K562 (cell line): Measurements from ENCODE around the gene ZNHIT1. TPM values are rescaled to one million over a fixed set of nuclear protein-coding genes. Genes with fewer than 3 reads are reported as not detected.

ENCODE experiments used
- HNRNPLL ChIP-seq: fragments of 200-400 bp; formaldehyde crosslinking; IDR thresholded peaks from 2 replicates; pipeline ENCODE4 v1.6.1; 2017; ENCODE audit warnings: low read length, low read depth, mild to moderate bottlenecking; ENCODE audit not compliant: poor library complexity, severe bottlenecking
- NRF1 ChIP-seq, 2 experiments: fragments of 450-650 bp; IDR thresholded peaks in 1 of 2; conservative IDR thresholded peaks in 1 of 2; 2 replicates each; pipeline ENCODE4 v1.6.1; 2014; ENCODE audit warnings: mild to moderate bottlenecking in 2 of 2
- PTBP1 ChIP-seq: fragments of 200-400 bp; formaldehyde crosslinking; IDR thresholded peaks from 2 replicates; pipeline ENCODE4 v1.6.1; 2017; ENCODE audit warnings: low read depth, low read length
- PYGO2 ChIP-seq: fragments of 450-650 bp; IDR thresholded peaks from 2 replicates; pipeline ENCODE4 v1.6.1; 2016; ENCODE audit warnings: mild to moderate bottlenecking, missing genetic modification characterization, moderate library complexity, missing compliant biosample characterization
- RAD51 ChIP-seq: fragments of 450-650 bp; IDR thresholded peaks from 2 replicates; pipeline ENCODE4 v1.7.1; 2016; ENCODE audit warnings: low read depth, mild to moderate bottlenecking, borderline replicate concordance
- SIRT6 ChIP-seq: IDR thresholded peaks from one replicate; pipeline ENCODE4 v1.6.1; 2012; ENCODE audit warnings: low read depth, mild to moderate bottlenecking, control low read depth, inconsistent platforms, low read length, moderate library complexity
- SMAD2 ChIP-seq: fragments of 150-350 bp; IDR thresholded peaks from 2 replicates; pipeline ENCODE4 v1.6.1; 2014; ENCODE audit warnings: low read depth, mild to moderate bottlenecking, low read length
- TAF7 ChIP-seq: fragments of 450-650 bp; IDR thresholded peaks from 2 replicates; pipeline ENCODE4 v1.6.1; 2016; ENCODE audit warnings: missing genetic modification characterization, missing compliant biosample characterization
- ZBTB7A ChIP-seq: IDR thresholded peaks from 2 replicates; pipeline ENCODE4 v1.6.1; 2011; ENCODE audit warnings: low read depth, mild to moderate bottlenecking, low read length, moderate library complexity, borderline replicate concordance; ENCODE audit not compliant: control insufficient read depth
- ZNF316 ChIP-seq: fragments of 450-650 bp; IDR thresholded peaks from 2 replicates; pipeline ENCODE4 v1.6.1; 2016
- polyA plus RNA-seq, 8 experiments: library from polyadenylated mRNA; depleted of rRNA in 4 of 8; stranded (reverse) in 5 of 8; unstranded in 3 of 8; fragments of >200 nt; fragmentation: Nextera tagmentation in 2 of 8; fragmentation: Illumina TruSeq in 1 of 8; extraction: Ambion mirVana in 2 of 8; extraction: Trizol in 1 of 8; gene quantifications; 2 replicates each; pipeline versions ENCODE4 v1.2.1 to v1.2.3, GENCODE V29; 2011 to 2014; ENCODE audit warnings: inconsistent platforms in 1 of 8, missing spikeins in 1 of 8
- total RNA-seq, 7 experiments: library from RNA; depleted of rRNA in 6 of 7; stranded (reverse); fragments of >200 nt in 6 of 7; fragmentation: Illumina TruSeq in 2 of 7; extraction: Trizol in 2 of 7; gene quantifications; 2 replicates each; pipeline versions ENCODE4 v1.2.1 to v1.2.3, GENCODE V29; 2011 to 2021; ENCODE audit warnings: low replicate concordance in 1 of 7
- TF ChIP-seq, protein P1 (sequence below): fragments of 450-650 bp; formaldehyde crosslinking; conservative IDR thresholded peaks from 2 replicates; pipeline ENCODE4 v1.4.0; 2022; ENCODE audit warnings: mild to moderate bottlenecking, missing genetic modification characterization
- TF ChIP-seq, protein P2 (sequence below): fragments of 250-450 bp; sonication (Bioruptor Pico); IDR thresholded peaks from 2 replicates; pipeline ENCODE4 v1.8.0; 2022; ENCODE audit warnings: moderate library complexity, mild to moderate bottlenecking, inconsistent platforms

Gene ZNHIT1
- total and polyA plus RNA-seq, 9 of the 15 experiments (the other 6 are each of a cell fraction or from before 2014, with no cell fraction given), result 6.4 to 162 (median 70.1) TPM

DNA sequence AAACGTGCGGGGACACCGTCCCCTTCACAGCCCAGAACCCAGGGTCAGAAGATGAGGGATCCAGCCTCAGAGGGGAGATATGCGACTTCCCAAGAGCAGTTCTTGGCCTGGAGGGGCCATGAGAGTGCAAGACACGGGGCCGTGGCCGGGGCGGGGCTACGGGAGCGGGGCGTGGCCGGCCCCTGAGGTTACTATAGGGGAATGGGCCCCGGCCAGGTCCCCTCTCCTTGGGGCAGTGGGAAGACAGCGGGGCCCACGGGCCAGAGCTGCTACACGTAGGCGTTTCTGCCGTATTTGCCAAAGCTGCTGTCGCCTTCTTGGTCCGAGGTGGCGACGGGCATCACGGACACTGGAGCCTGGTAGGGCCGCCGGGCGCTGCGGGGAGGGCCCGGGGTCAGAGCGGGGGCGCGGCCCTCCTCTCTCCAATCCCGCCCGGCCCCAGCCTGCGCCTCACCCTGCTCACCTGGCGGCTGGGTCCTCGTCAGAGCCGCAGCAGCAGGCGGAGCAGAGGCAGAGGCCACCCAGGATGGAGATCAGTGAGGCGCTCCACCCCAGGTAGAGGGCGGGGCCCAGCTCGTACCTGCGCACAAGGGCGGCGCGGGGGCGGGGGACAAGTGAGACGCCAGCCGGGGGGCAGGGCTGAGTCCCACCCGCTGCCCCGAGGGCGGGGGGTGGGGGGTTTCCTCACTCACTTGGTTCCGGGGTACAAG is 14.3 kb downstream of the ZNHIT1 start (continued):
- peak; percentile 22; the same call in 1 of the 2 replicates for TF ChIP-seq ZBTB7A
- TF ChIP-seq RAD51, result no peak
- no peak for TF ChIP-seq SMAD2
- TF ChIP-seq PTBP1, result no peak
- TF ChIP-seq SIRT6, result no peak
- no peak for TF ChIP-seq PYGO2
- TF ChIP-seq, protein P1, sequence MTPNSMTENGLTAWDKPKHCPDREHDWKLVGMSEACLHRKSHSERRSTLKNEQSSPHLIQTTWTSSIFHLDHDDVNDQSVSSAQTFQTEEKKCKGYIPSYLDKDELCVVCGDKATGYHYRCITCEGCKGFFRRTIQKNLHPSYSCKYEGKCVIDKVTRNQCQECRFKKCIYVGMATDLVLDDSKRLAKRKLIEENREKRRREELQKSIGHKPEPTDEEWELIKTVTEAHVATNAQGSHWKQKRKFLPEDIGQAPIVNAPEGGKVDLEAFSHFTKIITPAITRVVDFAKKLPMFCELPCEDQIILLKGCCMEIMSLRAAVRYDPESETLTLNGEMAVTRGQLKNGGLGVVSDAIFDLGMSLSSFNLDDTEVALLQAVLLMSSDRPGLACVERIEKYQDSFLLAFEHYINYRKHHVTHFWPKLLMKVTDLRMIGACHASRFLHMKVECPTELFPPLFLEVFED, result no peak
- TF ChIP-seq, protein P2, sequence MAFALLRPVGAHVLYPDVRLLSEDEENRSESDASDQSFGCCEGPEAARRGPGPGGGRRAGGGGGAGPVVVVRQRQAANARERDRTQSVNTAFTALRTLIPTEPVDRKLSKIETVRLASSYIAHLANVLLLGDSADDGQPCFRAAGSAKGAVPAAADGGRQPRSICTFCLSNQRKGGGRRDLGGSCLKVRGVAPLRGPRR (CRISPR knock-in tag), result no peak
- TF ChIP-seq TAF7 (tag), result no peak
- no peak for TF ChIP-seq NRF1 (conservative IDR thresholded peaks at IDR 0.05 in 1 of 2, IDR thresholded peaks at IDR 0.05 in 1 of 2)
- TF ChIP-seq ZNF316, result no peak
- no peak for TF ChIP-seq HNRNPLL
